Cardiac muscle cell (in vitro differentiated cells and primary cell): Measurements from ENCODE around the gene CCDC178. TPM values are rescaled to one million over a fixed set of nuclear protein-coding genes. Genes with fewer than 3 reads are reported as not detected.

Source experiments
- DNase-seq, 2 donors: peaks; one replicate each; pipeline versions ENCODE4 v3.0.0 to v3.0.0-alpha.2; 2010 to 2017; ENCODE audit warnings: low read depth in 1 of 2, low spot score in 1 of 2
- H3K27ac ChIP-seq: fragments of 200-600 bp; sonication (generic); 2 replicates; pipeline ENCODE4 v1.5.1; 2016
- H3K27me3 ChIP-seq: fragments of 200-600 bp; sonication (generic); 2 replicates; pipeline ENCODE4 v1.6.0; 2016; ENCODE audit warnings: control low read depth
- H3K36me3 ChIP-seq: fragments of 200-600 bp; sonication (generic); 2 replicates; pipeline ENCODE4 v1.5.1; 2016; ENCODE audit warnings: control low read depth
- H3K4me1 ChIP-seq: fragments of 200-600 bp; sonication (generic); 2 replicates; pipeline ENCODE4 v1.8.1; 2017; ENCODE audit warnings: low read depth, mild to moderate bottlenecking, mixed run types
- H3K4me3 ChIP-seq: fragments of 200-600 bp; sonication (generic); 2 replicates; pipeline ENCODE4 v1.5.1; 2016; ENCODE audit warnings: mild to moderate bottlenecking
- H3K9me3 ChIP-seq: fragments of 200-600 bp; sonication (generic); 2 replicates; pipeline ENCODE4 v1.5.1; 2017; ENCODE audit warnings: low read depth, mild to moderate bottlenecking, control low read depth
- polyA plus RNA-seq: library from polyadenylated mRNA; unstranded; fragments of >200 nt; fragmentation: Nextera tagmentation; extraction: Ambion mirVana; gene quantifications from 2 replicates; pipeline ENCODE4 v1.2.1, GENCODE V29; 2016
- total RNA-seq: library from RNA; depleted of rRNA; stranded (reverse); fragments of >200 nt; gene quantifications from 2 replicates; pipeline ENCODE4 v1.2.3, GENCODE V29; 2016
- TF ChIP-seq, protein P1 (sequence below): IDR thresholded peaks from 2 replicates; pipeline ENCODE4 v1.5.1; 2012; ENCODE audit warnings: low read depth, mild to moderate bottlenecking, low read length

Gene CCDC178
- total and polyA plus RNA-seq, 2 experiments from 2014 or later, result 0.82 TPM; not detected in 1

DNA sequence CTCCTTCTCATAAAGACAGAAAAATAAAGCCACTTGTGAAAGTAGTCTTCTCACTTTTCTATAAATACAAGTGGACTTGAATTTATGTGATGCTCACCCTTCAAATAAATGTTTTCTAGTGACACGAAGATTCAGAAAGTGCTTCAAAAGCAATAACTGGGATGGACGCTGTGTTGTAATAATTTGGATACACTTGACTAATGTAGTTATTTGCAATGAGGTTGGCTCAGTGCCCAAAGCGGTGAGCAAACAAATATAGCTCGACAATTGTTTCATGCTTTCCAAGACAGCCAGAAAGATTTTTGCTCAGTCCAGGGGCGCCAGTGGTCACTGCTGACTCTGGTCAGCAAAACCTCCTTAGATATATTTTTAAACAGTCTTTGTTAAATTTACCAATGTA lies 389.1 kb downstream of the CCDC178 start:
- Histone ChIP-seq H3K4me3 (no peak overlapping the region), H3K4me1 (no peaks in the 10 kb centered on the region), H3K27me3 (no peaks in the 10 kb centered on the region), H3K36me3 (no peaks in the 10 kb centered on the region), H3K9me3 (no peaks in the 10 kb centered on the region), H3K27ac (no peak overlapping the region)
- DNase-seq, result peak in 1 of 2 donors; percentile 1
- TF ChIP-seq, protein P1, sequence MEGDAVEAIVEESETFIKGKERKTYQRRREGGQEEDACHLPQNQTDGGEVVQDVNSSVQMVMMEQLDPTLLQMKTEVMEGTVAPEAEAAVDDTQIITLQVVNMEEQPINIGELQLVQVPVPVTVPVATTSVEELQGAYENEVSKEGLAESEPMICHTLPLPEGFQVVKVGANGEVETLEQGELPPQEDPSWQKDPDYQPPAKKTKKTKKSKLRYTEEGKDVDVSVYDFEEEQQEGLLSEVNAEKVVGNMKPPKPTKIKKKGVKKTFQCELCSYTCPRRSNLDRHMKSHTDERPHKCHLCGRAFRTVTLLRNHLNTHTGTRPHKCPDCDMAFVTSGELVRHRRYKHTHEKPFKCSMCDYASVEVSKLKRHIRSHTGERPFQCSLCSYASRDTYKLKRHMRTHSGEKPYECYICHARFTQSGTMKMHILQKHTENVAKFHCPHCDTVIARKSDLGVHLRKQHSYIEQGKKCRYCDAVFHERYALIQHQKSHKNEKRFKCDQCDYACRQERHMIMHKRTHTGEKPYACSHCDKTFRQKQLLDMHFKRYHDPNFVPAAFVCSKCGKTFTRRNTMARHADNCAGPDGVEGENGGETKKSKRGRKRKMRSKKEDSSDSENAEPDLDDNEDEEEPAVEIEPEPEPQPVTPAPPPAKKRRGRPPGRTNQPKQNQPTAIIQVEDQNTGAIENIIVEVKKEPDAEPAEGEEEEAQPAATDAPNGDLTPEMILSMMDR, result no peak

DNA sequence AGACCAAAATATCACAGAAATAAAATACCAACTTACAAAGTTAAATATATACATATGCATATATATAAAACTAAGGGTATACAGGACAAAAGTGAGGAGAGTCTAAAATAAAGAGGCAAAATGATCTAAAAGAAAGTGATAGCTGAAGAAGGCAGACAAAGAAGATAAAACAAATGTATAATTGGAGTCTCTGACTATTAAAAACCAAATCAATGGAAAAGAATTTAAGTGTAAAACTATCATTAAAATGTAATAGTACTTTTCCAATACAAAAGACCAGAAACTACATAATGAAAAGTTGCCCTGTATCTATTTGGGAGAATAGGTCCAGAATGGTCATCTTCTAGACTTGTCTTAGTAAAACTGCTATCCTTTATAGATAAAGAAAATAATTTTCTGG lies 400.3 kb downstream of the CCDC178 start:
- TF ChIP-seq, protein P1, result no peak
- H3K4me3 ChIP-seq, result no peak overlapping the region

DNA sequence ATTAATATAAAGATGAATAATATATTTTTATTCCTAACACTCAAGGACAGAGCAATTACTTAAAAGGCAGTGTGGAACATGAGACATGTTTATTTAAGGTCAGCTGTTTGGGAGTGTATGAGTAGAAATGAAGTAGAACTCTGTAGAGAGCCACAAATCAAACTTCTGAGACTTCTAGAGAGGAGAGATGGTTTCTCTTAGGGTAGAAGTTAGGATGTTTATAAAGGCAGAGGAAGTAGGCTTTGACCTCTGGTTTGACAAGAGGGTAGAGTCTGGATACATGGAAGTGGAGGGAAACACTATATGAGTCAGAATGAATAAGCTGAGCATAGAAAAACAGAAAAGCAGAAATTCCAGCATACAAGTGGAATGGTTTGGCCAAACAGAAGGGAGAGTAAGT lies 405.6 kb downstream of the CCDC178 start:
- no peak overlapping the region for H3K27ac ChIP-seq
- H3K36me3 ChIP-seq, result no peaks in the 10 kb centered on the region
- H3K4me1 ChIP-seq, result no peaks in the 10 kb centered on the region
- no peak for DNase-seq
- TF ChIP-seq, protein P1, result no peak
- H3K4me3 ChIP-seq, result no peak overlapping the region
- no peaks in the 10 kb centered on the region for H3K27me3 ChIP-seq
- H3K9me3 ChIP-seq, result no peaks in the 10 kb centered on the region

More for the DNA sequence above, 400.3 kb downstream of the CCDC178 start:
- no peaks in the 10 kb centered on the region for H3K4me1 ChIP-seq
- H3K27ac ChIP-seq, result no peak overlapping the region
- H3K27me3 ChIP-seq, result no peaks in the 10 kb centered on the region
- no peaks in the 10 kb centered on the region for H3K36me3 ChIP-seq
- DNase-seq, result no peak
- no peaks in the 10 kb centered on the region for H3K9me3 ChIP-seq

DNA sequence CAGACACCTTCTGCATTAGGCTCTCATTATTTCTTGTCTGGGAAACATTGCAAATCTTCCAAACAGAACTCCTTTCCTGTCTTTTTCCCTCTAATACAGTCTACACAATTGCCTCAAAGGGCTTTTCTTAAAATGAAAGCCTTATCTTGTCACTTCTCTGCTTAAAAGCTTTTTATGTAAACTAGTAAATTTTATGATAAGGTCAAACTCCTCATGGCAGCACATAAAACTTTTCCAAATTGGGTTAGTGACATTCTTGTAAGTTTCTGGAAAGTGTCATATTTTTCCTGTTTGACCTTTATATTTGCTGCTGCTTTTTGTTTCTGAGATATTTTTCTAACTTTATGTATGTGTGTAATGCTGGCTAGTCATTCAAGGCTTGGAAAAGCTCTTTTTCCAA lies 406.3 kb downstream of the CCDC178 start:
- H3K9me3 ChIP-seq, result no peaks in the 10 kb centered on the region
- no peak overlapping the region for H3K4me3 ChIP-seq
- DNase-seq, result no peak
- no peaks in the 10 kb centered on the region for H3K27me3 ChIP-seq
- TF ChIP-seq, protein P1, result no peak
- H3K4me1 ChIP-seq, result no peaks in the 10 kb centered on the region
- H3K27ac ChIP-seq, result no peak overlapping the region
- H3K36me3 ChIP-seq, result no peaks in the 10 kb centered on the region

DNA sequence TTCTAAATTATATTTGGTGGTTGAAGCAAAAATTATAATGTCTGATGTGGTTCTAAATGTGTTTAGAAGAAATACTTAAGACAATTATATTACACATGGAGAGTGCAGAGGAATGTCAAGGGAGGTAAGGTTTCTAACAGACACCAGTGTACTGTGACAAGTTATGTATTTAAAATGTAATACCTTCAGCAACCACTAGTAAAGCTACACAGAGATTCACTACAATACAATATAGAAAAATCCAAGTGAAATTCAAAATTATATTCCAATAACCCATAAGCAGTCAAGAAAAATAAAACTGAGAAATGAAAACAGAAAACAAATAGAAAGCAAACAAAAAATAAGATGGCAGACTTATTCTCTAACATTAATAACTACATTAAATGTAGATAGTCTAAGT lies 418.2 kb downstream of the CCDC178 start:
- Histone ChIP-seq H3K27me3 (no peaks in the 10 kb centered on the region), H3K4me1 (no peaks in the 10 kb centered on the region), H3K27ac (no peak overlapping the region), H3K4me3 (no peak overlapping the region), H3K36me3 (no peaks in the 10 kb centered on the region), H3K9me3 (no peaks in the 10 kb centered on the region)
- no peak for DNase-seq
- TF ChIP-seq, protein P1, result no peak

DNA sequence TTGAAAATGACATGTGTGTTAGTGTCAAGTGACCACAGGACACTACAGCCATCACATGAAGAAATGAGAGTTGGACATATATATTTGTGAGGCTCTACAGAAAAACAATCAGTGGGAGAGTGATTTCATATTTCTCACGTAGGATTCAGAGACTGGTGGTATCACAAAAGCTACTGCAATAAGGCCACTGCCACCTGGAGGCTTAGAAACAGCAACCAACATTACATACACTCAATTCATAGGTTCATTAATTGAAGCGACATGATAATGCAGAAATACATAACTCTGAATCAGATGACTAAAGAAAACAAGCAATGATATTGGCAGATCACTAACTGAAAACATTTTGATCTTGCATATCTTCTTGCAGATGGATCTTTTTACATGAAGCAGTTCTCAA lies 419.6 kb downstream of the CCDC178 start:
- no peak for DNase-seq

More for the DNA sequence above, 419.6 kb downstream of the CCDC178 start:
- Histone ChIP-seq H3K36me3 (no peaks in the 10 kb centered on the region), H3K27me3 (no peaks in the 10 kb centered on the region), H3K27ac (no peak overlapping the region), H3K4me1 (no peaks in the 10 kb centered on the region), H3K4me3 (no peak overlapping the region), H3K9me3 (no peaks in the 10 kb centered on the region)
- TF ChIP-seq, protein P1, result no peak
